Measurements from ENCODE around the gene BAMBI.

The BAMBI gene

DNA sequence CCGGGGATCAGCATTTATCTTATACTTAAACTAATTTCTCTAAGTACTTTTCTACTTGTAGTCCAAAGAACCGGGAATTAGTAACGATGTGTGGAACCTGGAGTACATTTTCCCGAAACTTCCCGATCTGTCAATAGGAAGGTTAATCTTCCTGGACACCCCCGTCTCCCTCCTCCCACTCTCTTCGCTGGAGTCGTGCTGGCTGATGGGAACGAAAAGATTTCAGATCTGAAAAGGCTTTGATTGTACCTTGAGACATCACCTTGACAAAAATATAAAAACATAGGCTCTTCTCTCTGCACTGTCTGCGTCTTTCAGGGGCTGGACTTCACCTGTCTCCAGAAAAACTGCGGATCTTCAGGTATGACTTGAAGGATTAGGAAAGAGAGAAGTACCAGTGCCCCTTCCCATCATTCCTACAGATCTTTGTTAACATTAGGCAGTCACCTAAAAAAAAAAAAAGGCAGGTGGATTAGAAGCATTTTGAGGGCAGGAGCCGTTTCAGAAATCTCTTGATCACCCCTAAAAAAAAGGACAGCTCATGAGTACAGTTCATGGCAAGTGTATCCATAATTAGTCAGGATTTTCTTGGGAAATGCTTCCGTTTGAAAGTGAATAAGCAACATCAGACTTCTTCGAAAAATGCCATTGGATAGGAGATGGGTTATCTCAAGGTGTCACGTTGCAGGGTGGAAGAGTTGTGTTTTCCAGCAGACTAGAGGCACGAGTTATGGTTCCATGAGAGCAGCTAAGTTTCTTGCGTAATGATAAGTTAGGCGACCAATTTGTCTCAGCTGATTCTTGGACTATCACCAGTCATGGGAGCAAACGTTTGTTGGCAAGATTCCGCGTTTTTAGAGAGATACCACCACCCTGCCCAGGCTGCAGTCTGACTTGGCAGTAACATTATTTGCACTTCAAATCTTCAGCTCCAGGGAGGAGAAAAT, 7.8 kb upstream of the BAMBI start:
- no peak overlapping the region for H3K27ac ChIP-seq
- DNase-seq (ENCODE audit: low read depth, low spot score) = no peak

DNA sequence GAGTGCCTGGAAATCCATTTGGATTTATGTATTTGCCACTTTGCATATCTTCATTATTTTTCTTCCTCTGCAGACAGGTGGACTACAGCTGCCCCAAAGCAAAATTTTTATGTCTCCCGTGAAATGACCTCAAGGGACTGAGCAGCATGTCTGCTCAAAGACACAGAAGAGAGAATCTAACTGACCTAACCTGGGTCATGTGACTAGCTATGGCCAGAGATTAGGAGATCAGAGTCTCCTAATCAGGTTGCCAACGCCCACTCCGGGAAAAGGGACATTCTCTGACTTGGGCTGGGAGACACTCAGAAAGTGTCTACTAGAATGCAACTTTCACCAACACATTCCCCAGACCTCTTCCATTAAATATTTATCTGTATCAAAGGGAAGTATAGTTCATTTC, 2.5 kb upstream of the BAMBI start:
- H3K27ac ChIP-seq = no peak overlapping the region
- DNase-seq (ENCODE audit: low read depth, low spot score) = no peak

DNA sequence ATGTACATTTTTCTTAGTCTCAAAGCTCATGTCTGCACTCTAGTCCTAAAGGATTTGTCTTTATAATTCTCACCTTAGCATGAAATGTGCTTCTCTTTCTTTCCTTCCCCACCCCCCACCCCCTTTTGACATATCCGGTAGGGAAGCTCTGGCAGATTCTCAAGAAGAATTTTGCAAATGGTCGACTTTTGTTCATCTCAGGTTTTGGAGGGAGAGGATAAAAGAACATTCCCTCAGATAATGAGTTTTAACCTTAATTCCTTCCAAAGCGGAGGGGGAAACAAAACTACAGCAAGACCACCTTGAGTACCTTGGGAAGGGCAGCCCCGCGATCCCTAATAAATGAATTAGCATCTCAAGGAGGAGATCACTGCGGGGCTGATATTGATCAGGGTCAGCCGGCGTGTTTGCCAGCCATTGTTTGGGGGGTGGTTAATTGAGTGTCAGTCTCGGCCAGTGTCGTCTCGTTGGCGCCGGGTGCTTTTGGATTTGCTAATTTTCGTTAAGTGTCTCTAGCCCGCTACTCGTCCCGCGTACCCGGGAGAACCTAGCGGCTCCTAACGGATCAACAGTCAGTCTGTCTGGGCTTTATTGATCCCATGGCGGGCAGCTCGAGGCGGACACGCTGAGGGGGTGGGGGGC, 874 bp upstream of the BAMBI start:
- no peak overlapping the region for H3K27ac ChIP-seq

DNA sequence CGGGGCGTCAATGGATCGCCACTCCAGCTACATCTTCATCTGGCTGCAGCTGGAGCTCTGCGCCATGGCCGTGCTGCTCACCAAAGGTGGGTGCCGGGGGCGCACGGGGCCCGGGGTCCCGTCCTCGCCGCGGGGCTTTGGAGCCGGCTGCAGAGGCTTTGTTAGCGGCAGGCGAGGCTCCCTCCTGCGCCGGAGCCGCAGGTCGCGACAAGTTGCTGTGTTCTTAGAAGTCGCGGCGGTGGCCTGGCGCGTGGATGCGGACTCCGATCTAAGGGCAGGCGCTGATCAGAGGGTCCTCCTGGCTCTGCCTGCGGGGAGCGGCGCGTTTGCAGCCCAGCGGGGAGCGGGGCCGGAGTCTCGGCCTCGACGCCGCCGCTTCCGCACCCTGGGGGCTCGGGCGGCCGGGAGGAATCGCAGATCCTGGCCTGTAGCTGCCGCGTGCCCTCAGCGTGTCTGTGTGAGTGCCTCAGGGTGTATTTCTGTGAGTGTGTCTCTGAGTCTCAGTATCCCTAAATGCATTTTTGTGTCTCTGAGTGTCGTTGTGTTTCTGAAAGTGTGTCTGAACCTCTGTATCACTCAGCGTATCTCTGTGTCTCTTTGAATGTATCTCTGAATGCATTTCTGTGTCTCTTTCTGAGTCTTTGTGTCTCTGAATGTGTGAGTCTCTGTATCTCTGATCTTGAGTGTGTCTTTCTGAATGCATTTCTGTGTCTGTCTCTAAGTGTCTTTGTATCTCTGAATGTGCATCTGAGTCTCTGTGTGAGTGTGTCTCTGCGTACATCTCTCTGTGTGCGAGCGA, 766 bp downstream of the BAMBI start:
- H3K27ac ChIP-seq = no peak overlapping the region
- no peak for DNase-seq (ENCODE audit: low read depth, low spot score)

More for the DNA sequence above, 874 bp upstream of the BAMBI start:
- DNase-seq (ENCODE audit: low read depth, low spot score) = no peak

DNA sequence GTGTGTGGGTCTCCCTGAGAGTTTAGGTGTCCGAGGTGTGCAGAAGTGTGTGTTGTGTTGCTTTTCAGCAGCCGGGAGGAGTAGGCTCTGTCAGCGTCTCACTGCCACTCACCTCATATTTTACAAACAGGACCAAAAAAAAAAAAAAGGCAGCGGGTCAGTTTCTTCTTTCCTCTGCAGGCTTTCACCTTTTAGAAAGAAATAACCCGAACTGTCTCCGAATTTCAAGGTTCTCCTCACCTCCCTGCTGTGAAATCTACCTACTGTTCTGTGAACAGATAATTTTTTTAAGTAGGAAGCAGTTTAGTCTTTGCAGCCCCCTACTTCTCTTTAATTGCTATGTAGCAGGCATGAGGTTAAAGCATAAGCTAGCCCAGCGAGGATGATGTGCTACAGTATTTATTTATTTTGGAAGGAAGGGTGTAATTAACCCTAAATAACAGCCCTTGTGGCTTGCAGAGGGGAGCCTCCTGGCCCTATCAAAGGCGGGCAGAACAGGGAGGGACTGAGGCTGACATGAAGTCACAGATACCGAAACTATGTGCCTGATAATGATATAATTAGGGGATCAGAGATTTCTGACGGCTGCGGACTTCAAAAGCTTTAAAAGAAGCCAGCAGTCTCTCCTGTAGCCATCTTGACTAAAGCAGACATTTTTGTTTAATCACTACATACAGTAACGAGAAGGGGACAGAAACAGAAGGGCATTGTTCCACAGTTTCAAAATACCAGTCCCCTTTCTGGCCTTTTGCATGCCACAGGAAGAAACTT, 1.6 kb downstream of the BAMBI start:
- H3K27ac ChIP-seq = no peak overlapping the region
- no peak for DNase-seq (ENCODE audit: low read depth, low spot score)

DNA sequence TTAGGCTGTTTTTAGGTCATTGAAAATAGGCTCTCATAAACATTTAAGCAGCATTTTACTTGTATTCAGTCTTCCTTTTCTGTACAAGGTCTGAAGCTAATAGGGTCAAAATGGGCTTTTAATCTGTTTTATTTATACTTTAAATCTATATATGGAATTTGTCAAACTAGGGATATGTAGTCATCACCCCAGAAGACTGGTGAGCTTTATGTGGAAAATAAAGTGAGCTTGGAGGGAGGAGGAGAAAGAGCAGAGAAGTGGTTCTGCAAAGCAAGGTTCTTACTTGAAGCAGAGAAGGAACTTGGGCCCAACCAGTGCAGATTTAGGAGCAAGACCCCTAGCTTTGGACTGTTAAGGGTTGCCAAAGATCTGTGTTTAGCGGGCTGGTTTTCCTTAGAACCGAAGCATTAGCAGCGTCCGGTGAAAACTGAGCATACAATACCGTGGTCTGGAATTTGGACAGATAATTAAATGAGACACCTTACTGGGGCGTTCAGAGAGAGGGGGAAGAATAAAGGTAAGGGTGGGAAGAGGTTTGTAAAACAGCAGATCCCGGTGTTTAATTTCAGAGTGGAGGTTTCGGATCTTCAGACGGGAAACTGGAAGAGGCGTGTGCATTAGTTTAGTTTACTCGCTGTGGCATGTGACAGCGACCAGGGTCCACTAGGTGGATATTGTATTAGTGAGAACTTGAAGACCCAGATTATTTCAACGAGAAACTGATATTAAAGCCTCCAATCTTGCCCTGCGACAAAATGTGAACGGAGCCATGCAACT, 2.4 kb downstream of the BAMBI start:
- no peak overlapping the region for H3K27ac ChIP-seq
- DNase-seq (ENCODE audit: low read depth, low spot score) = no peak

DNA sequence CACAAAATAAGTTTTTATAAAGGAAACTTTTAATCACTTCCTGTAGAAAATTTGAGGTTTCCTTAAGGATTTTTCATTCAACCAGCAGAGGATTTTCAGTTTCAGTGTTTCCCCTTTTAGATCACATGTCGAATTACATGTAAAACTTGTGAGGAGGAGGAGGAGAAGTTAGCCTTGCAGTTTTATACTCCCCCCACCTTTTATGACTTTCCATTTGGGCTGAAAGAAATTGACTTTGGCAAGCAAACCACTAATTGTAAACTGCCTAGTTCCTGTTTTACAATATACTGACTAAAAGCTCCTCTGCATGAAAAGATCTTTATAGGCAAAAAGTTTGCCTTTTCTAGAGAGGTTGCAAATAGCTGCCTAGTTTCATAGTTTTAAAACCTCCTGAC, 3.0 kb downstream of the BAMBI start:
- H3K27ac ChIP-seq = no peak overlapping the region
- no peak for DNase-seq (ENCODE audit: low read depth, low spot score)

DNA sequence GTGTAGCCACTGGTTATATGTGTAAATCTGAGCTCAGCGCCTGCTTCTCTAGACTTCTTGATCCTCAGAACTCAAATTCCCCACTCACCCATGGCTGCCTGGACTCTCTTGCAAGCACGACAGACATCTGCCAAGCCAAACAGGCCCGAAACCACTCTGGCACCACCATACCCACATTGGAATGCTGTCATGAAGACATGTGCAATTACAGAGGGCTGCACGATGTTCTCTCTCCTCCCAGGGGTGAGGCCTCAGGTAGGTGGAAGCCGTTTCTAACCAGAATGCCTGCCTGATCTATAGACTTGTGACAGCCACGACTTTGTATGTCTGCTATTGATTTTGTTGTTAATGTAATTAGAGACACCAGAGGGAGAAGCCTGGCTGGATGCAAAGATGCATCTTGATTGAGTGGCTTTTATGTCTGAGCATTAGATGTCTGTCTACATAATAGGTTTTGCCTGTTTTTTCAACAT, 4.0 kb downstream of the BAMBI start:
- DNase-seq (ENCODE audit: low read depth, low spot score) = no peak
- no peak overlapping the region for H3K27ac ChIP-seq

DNA sequence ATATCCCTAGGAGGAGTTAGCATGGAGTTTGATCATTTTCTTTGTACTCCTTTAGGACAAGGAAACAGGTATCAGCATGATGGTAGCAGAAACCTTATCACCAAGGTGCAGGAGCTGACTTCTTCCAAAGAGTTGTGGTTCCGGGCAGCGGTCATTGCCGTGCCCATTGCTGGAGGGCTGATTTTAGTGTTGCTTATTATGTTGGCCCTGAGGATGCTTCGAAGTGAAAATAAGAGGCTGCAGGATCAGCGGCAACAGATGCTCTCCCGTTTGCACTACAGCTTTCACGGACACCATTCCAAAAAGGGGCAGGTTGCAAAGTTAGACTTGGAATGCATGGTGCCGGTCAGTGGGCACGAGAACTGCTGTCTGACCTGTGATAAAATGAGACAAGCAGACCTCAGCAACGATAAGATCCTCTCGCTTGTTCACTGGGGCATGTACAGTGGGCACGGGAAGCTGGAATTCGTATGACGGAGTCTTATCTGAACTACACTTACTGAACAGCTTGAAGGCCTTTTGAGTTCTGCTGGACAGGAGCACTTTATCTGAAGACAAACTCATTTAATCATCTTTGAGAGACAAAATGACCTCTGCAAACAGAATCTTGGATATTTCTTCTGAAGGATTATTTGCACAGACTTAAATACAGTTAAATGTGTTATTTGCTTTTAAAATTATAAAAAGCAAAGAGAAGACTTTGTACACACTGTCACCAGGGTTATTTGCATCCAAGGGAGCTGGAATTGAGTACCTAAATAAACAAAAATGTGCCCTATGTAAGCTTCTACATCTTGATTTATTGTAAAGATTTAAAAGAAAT, 4.8 kb downstream of the BAMBI start:
- no peak overlapping the region for H3K27ac ChIP-seq
- DNase-seq (ENCODE audit: low read depth, low spot score) = no peak

DNA sequence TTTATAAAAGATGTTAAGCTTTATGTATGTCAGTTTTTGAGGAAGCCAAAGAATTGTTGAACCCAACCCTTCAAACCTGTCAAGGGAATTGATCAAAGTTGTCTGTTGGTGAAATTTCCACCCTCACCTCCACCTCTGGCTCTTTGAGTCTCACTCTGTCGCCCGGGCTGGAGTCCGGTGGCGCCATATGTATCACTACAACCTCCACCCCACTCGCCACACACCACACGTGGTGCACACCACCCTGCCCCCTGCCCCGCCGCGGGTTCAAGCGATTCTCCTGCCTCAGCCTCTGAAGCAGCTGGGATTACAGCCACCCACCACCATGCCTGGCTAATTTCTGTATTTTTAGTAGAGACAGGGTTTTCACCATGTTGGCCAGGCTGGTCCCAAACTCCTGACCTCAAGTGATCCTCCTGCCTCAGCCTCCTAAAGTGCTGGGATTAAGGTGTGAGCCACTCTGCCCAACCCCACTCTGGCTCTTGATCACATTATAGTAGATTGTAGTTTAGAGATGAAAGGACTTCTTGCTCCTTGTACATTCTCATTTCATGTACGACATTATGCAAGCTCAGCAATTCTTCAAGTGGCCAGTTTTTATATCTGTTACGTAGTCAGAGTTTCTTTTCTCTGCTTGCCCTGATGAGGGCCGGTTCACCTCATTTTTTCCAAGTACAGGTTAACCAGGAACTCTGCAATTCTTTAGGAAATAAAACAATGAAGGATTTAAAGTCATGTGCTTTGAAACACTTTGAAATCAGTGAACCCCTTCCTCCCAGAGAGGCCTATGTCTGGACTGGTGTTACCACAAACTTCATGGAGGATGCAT, 7.0 kb downstream of the BAMBI start:
- no peak overlapping the region for H3K27ac ChIP-seq
- no peak for DNase-seq (ENCODE audit: low read depth, low spot score)

DNA sequence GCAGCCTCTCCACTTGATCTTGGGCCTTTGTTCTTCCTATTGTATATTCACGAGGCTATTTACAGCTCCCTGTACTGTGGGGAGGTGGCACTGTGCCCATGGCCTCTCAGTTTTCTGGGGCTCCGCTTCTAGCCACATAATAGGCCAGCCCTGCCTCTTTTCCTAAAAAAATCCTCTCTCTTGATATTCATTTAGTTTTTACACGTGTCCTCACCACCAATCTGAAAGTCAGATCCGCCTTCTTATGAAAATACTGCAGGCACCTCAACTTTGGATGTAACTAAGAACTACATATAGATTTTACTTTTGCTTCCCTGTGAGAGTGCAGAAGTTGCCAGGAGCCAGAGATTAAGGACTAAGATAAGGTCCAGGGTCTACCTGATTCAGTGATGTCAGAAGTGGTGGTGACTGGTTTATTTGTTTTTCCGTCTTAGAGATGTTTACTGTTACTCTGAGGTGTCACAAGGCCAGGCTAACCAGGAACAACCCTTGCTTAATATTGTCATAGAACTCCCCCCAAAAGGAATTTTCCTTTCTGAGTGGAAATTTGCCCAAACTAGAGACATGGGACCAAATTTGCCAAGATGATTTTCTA, 7.8 kb downstream of the BAMBI start:
- peak; percentile 14 for DNase-seq (ENCODE audit: low read depth, low spot score)

DNA sequence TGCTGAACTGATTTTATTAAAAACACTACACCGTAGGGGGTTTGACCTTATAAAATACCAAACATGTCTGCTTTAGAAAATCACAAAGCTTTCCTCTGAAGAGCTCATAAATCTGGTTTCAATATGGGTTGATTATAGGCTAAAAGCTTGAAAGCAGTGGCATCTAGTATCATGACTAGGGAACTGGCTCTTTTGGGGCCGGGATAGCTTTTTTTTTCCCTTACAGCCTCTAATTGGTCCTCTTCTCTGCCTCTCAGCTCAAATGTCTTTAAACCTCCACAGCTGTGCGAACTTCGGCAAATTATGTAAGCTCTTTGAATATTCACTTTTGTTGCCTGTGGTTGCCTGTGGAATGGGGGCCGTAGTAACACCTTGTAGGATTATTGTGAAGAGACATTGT, 8.4 kb downstream of the BAMBI start:
- DNase-seq (ENCODE audit: low read depth, low spot score) = no peak
- H3K27ac ChIP-seq = no peak overlapping the region

More for the DNA sequence above, 7.8 kb downstream of the BAMBI start:
- no peak overlapping the region for H3K27ac ChIP-seq

DNA sequence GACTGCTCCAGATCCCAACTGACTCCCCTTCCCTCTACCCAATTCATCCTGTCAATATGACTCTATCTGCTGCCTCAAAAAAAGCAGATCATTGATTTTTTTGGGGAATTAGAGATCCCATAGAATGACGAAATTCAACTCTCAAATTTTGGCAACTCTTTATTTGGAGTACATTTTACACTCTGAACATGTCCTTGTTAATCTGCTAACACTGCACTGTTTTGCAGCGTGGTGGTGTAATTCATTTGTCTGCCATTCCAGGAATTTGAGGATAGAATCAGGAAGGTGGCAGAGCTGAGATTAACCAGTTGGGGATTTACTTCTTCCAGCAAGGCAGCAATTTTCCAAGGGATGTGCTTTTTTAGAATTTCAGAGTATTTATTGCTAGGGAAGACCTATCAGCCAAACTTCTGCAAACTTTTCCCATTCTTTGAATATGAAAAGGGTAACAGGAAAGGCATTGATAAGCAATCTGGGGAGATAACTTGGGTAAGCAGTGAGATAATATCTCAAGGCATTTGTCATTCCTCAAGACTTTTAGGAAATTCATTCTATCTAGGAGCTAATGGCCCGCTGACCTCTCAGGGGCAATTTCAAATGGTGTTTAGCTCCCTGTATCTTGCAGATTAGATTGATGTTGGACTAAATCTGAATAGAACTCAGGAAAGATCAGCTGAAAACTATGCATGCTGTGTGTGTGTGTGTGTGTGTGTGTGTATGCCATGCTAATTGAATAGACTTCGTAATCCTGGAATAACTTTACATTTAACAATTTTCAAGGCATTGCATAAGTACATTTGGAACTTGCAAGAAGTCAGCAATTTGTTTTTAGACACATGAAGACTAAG, 9.7 kb downstream of the BAMBI start:
- DNase-seq (ENCODE audit: low read depth, low spot score) = no peak
- H3K27ac ChIP-seq = no peak overlapping the region

DNA sequence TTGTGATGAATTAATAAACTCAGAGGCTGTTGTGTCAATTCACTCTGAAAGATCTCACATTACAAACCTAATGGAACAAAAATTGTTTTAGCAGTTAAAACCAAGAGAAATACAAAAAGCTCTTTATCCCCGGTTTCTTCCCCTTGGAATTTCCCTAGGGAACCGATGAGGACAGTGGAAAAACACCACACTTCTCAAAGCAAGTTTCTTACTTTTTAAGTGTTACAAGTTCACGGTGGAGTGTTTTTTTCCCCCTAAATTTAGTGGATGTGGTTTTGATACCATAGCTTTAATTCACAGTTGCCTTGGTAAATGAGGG, 10.3 kb downstream of the BAMBI start:
- no peak for DNase-seq (ENCODE audit: low read depth, low spot score)
- no peak overlapping the region for H3K27ac ChIP-seq

DNA sequence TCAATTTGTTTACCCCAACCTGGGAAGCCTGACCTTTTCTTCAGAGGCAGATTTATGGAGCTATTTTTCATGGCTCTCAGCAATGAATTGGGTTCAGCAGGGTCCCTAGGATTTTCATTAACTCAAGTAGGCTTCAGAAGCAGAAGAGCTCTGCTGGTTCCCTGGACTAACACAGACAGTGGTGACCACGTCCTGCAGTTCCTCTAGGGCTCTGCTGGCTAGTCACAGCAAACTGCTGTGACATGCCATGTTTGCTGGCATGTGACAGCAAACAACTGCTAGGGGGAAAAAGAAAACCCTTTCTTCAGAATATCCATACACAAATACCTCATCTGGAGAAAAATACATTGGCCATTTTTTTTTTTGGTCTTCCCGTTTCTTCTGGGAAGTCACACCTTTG, 13.2 kb downstream of the BAMBI start:
- no peak for DNase-seq (ENCODE audit: low read depth, low spot score)
- no peak overlapping the region for H3K27ac ChIP-seq

DNA sequence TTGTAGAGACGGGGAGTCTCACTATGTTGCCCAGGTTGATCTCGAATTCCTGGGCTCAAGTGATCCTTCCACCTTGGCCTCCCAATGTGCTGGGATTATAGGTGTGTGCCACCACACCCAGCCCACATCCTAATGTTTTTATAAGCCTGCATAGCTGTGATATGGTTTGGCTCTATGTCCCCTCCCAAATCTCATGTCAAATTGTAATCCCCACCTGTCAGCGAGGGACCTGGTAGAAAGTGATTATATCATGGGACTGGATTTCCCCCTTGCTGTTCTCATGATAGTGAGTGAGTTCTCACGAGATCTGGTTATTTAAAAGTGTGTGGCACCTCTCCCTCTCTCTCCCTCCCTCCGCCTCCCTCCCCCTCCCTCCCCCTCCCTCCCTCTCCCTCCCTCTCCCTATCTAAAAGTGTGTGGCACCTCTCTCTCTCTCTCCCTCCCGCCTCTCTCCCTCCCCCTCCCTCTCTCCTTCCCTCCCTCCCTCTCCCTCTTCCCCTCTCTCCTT, 13.9 kb downstream of the BAMBI start:
- no peak overlapping the region for H3K27ac ChIP-seq
- DNase-seq (ENCODE audit: low read depth, low spot score) = no peak
